HEK293 (cell line): ENCODE data around the gene ATE1.

ENCODE experiments used
- BCL11A ChIP-seq: fragments of 450-650 bp; formaldehyde crosslinking; IDR thresholded peaks from 2 replicates; pipeline ENCODE4 v1.5.1; 2016; ENCODE audit warnings: low read depth, missing biosample characterization, missing genetic modification characterization
- GFI1B ChIP-seq: fragments of 450-650 bp; formaldehyde crosslinking; IDR thresholded peaks from 2 replicates; pipeline ENCODE4 v1.5.1; 2016; ENCODE audit warnings: missing biosample characterization, missing genetic modification characterization
- GLIS1 ChIP-seq: fragments of 450-650 bp; formaldehyde crosslinking; IDR thresholded peaks from 2 replicates; pipeline ENCODE4 v1.5.1; 2016; ENCODE audit warnings: missing biosample characterization, missing genetic modification characterization
- HIC1 ChIP-seq: fragments of 450-650 bp; formaldehyde crosslinking; IDR thresholded peaks from 2 replicates; pipeline ENCODE4 v1.5.1; 2016; ENCODE audit warnings: missing biosample characterization, missing genetic modification characterization
- IKZF3 ChIP-seq: fragments of 450-650 bp; IDR thresholded peaks from 2 replicates; pipeline ENCODE4 v1.5.0; 2018; ENCODE audit warnings: missing biosample characterization, mild to moderate bottlenecking, missing genetic modification characterization, moderate library complexity
- KLF17 ChIP-seq: fragments of 450-650 bp; formaldehyde crosslinking; IDR thresholded peaks from 2 replicates; pipeline ENCODE4 v1.5.1; 2016; ENCODE audit warnings: missing biosample characterization, missing genetic modification characterization
- PATZ1 ChIP-seq: fragments of 450-650 bp; formaldehyde crosslinking; IDR thresholded peaks from 2 replicates; pipeline ENCODE4 v1.5.1; 2016; ENCODE audit warnings: missing biosample characterization, missing genetic modification characterization
- PRDM2 ChIP-seq: fragments of 450-650 bp; formaldehyde crosslinking; IDR thresholded peaks from 2 replicates; pipeline ENCODE4 v1.5.1; 2016; ENCODE audit warnings: missing biosample characterization, missing genetic modification characterization, borderline replicate concordance
- TRIM28 ChIP-seq: IDR thresholded peaks from 2 replicates; pipeline ENCODE4 v1.6.1; 2011; ENCODE audit warnings: low read length, control low read depth, borderline replicate concordance
- ZFP37 ChIP-seq: fragments of 450-650 bp; formaldehyde crosslinking; IDR thresholded peaks from 2 replicates; pipeline ENCODE4 v1.5.1; 2016; ENCODE audit warnings: missing biosample characterization, missing genetic modification characterization
- ZNF2 ChIP-seq: fragments of 450-650 bp; formaldehyde crosslinking; IDR thresholded peaks from 2 replicates; pipeline ENCODE4 v1.5.1; 2016; ENCODE audit warnings: missing biosample characterization, missing genetic modification characterization
- ZNF324 ChIP-seq: fragments of 450-650 bp; formaldehyde crosslinking; IDR thresholded peaks from 2 replicates; pipeline ENCODE4 v1.5.1; 2016; ENCODE audit warnings: missing biosample characterization, missing genetic modification characterization
- ZNF404 ChIP-seq: fragments of 450-650 bp; formaldehyde crosslinking; IDR thresholded peaks from 2 replicates; pipeline ENCODE4 v1.5.1; 2017; ENCODE audit warnings: missing biosample characterization, missing genetic modification characterization
- ZNF433 ChIP-seq: fragments of 450-650 bp; formaldehyde crosslinking; IDR thresholded peaks from 2 replicates; pipeline ENCODE4 v1.5.1; 2016; ENCODE audit warnings: missing biosample characterization, missing genetic modification characterization, low read depth
- ZNF488 ChIP-seq: fragments of 450-650 bp; formaldehyde crosslinking; IDR thresholded peaks from 2 replicates; pipeline ENCODE4 v1.5.1; 2016; ENCODE audit warnings: missing biosample characterization, missing genetic modification characterization
- ZNF501 ChIP-seq: fragments of 450-650 bp; formaldehyde crosslinking; IDR thresholded peaks from 2 replicates; pipeline ENCODE4 v1.5.1; 2016; ENCODE audit warnings: missing biosample characterization, missing genetic modification characterization
- ZNF510 ChIP-seq: fragments of 450-650 bp; formaldehyde crosslinking; IDR thresholded peaks from 2 replicates; pipeline ENCODE4 v1.5.1; 2018; ENCODE audit warnings: mild to moderate bottlenecking, missing genetic modification characterization, missing biosample characterization; ENCODE audit not compliant: insufficient replicate concordance
- ZNF513 ChIP-seq: fragments of 450-650 bp; IDR thresholded peaks from 2 replicates; pipeline ENCODE4 v1.5.1; 2018; ENCODE audit warnings: missing biosample characterization, missing genetic modification characterization
- ZNF561 ChIP-seq: fragments of 450-650 bp; IDR thresholded peaks from 2 replicates; pipeline ENCODE4 v1.5.1; 2018; ENCODE audit warnings: missing biosample characterization, missing genetic modification characterization, borderline replicate concordance
- ZNF626 ChIP-seq: fragments of 450-650 bp; sonication (Bioruptor Pico); formaldehyde crosslinking; IDR thresholded peaks from 2 replicates; pipeline ENCODE4 v1.5.1; 2018; ENCODE audit warnings: missing biosample characterization, missing genetic modification characterization, inconsistent platforms
- ZNF629 ChIP-seq: fragments of 450-650 bp; formaldehyde crosslinking; IDR thresholded peaks from 2 replicates; pipeline ENCODE4 v1.5.1; 2017; ENCODE audit warnings: missing biosample characterization, missing genetic modification characterization
- ZNF639 ChIP-seq: fragments of 450-650 bp; formaldehyde crosslinking; IDR thresholded peaks from 2 replicates; pipeline ENCODE4 v1.5.1; 2016; ENCODE audit warnings: missing biosample characterization, missing genetic modification characterization
- ZNF645 ChIP-seq: fragments of 450-650 bp; formaldehyde crosslinking; IDR thresholded peaks from 2 replicates; pipeline ENCODE4; 2016; ENCODE audit warnings: missing biosample characterization, missing genetic modification characterization
- ZSCAN16 ChIP-seq: fragments of 450-650 bp; formaldehyde crosslinking; IDR thresholded peaks from 2 replicates; pipeline ENCODE4 v1.5.1; 2016; ENCODE audit warnings: missing biosample characterization, missing genetic modification characterization

ATE1 gene

GRCh38 chr10:121831777-121832176, 96.1 kb downstream of the ATE1 start (continued):
- TF ChIP-seq PRDM2 (tag by site-specific recombination): no peak
- no peak for TF ChIP-seq ZNF510 (tag by site-specific recombination)
- no peak for TF ChIP-seq ZNF404
- peak; percentile 84; the same call in 1 of the 2 replicates for TF ChIP-seq KLF17
- TF ChIP-seq ZNF626 (tag by site-specific recombination): no peak
- no peak for TF ChIP-seq ZNF561 (tag by site-specific recombination)
- peak; percentile 96 for TF ChIP-seq BCL11A (tag by site-specific recombination)
- no peak for TF ChIP-seq ZNF645 (tag by site-specific recombination)
- no peak for TF ChIP-seq ZFP37 (tag by site-specific recombination)
- peak; percentile 73 for TF ChIP-seq PATZ1 (tag by site-specific recombination)
- no peak for TF ChIP-seq ZSCAN16
- TF ChIP-seq ZNF629: peak; percentile 93
- TF ChIP-seq ZNF501 (tag by site-specific recombination): peak; percentile 86
- TF ChIP-seq ZNF513: peak; percentile 51; the same call in 1 of the 2 replicates
- peak; percentile 88 for TF ChIP-seq HIC1
- TF ChIP-seq ZNF639 (tag by site-specific recombination): peak; percentile 97
- TF ChIP-seq GLIS1 (tag by site-specific recombination): peak; percentile 60
- peak; percentile 48; the same call in 1 of the 2 replicates for TF ChIP-seq GFI1B (tag by site-specific recombination)
- 0 out of 2 replicates have a peak, but pooled peaks have one; percentile 58 for TF ChIP-seq ZNF488
- TF ChIP-seq ZNF433 (tag by site-specific recombination): no peak
- TF ChIP-seq ZNF324 (tag by site-specific recombination): peak; percentile 70; the same call in 1 of the 2 replicates
- TF ChIP-seq IKZF3 (tag by site-specific recombination): peak; percentile 94
- TF ChIP-seq ZNF2 (tag by site-specific recombination): peak; percentile 86
- peak; percentile 82; the same call in 1 of the 2 replicates for TF ChIP-seq TRIM28
